Chondrocyte (in vitro differentiated cells): ENCODE measurements around the gene TRERF1. TPM values are rescaled to one million over a fixed set of nuclear protein-coding genes. Genes with fewer than 3 reads are reported as not detected.

Experiments used
- DNase-seq: peaks from one replicate; pipeline ENCODE4 v3.0.0; 2021; ENCODE audit warnings: mixed read lengths, low spot score
- H3K27ac Mint-ChIP-seq: one replicate; pipeline ENCODE4 v1.8.0; 2021; ENCODE audit warnings: mild to moderate bottlenecking, moderate library complexity, mixed read lengths; ENCODE audit not compliant: unreplicated experiment
- H3K27me3 Mint-ChIP-seq: 2 replicates; pipeline ENCODE4 v1.8.0; 2021; ENCODE audit warnings: low read depth, mixed read lengths
- H3K36me3 Mint-ChIP-seq: 2 replicates; pipeline ENCODE4 v1.8.0; 2021; ENCODE audit warnings: low read depth, mixed read lengths
- H3K4me1 Mint-ChIP-seq: 2 replicates; pipeline ENCODE4 v1.8.0; 2021; ENCODE audit warnings: low read depth, mild to moderate bottlenecking, mixed read lengths
- H3K4me3 Mint-ChIP-seq: one replicate; pipeline ENCODE4 v1.8.0; 2021; ENCODE audit warnings: mild to moderate bottlenecking, moderate library complexity, mixed read lengths; ENCODE audit not compliant: unreplicated experiment
- H3K9me3 Mint-ChIP-seq: 2 replicates; pipeline ENCODE4 v1.8.0; 2021; ENCODE audit warnings: low read depth, mixed read lengths
- CTCF ChIP-seq: fragments of 200-600 bp; sonication (generic); IDR thresholded peaks from 2 replicates; pipeline ENCODE4 v1.5.0; 2021; ENCODE audit warnings: antibody characterized with exemption, mild to moderate bottlenecking, moderate library complexity
- total RNA-seq: library from RNA; stranded (reverse); gene quantifications from 3 replicates; pipeline ENCODE4 v1.2.1, GENCODE V29; 2021

The TRERF1 gene
- total RNA-seq, 1 donor from 2014 or later, result 1.8 TPM

- H3K4me3 Mint-ChIP-seq, result no peak overlapping the region
- DNase-seq, result no peak
- H3K4me1 Mint-ChIP-seq, result peaks cover 3% of the 10 kb centered on the region
- no peak overlapping the region for H3K27ac Mint-ChIP-seq
- no peaks in the 10 kb centered on the region for H3K27me3 Mint-ChIP-seq
- no peaks in the 10 kb centered on the region for H3K9me3 Mint-ChIP-seq
- H3K36me3 Mint-ChIP-seq, result peaks cover 3% of the 10 kb centered on the region
- no peak for TF ChIP-seq CTCF
Observed at GRCh38 chr6:42297661-42298060, 154.1 kb downstream of the TRERF1 start.

- Mint-ChIP-seq H3K27me3 (no peaks in the 10 kb centered on the region), H3K4me3 (no peak overlapping the region), H3K36me3 (peaks cover 3% of the 10 kb centered on the region), H3K27ac (no peak overlapping the region), H3K9me3 (no peaks in the 10 kb centered on the region), H3K4me1 (peaks cover 6% of the 10 kb centered on the region)
- no peak for DNase-seq
- no peak for TF ChIP-seq CTCF
Observed at GRCh38 chr6:42296614-42297013, 155.1 kb downstream of the TRERF1 start.

GRCh38 chr6:42295677-42296076, 156.0 kb downstream of the TRERF1 start:
- H3K36me3 Mint-ChIP-seq, result peaks cover 3% of the 10 kb centered on the region
- H3K4me3 Mint-ChIP-seq, result no peak overlapping the region
- no peak for TF ChIP-seq CTCF
- H3K27me3 Mint-ChIP-seq, result no peaks in the 10 kb centered on the region
- no peak overlapping the region for H3K27ac Mint-ChIP-seq
- H3K9me3 Mint-ChIP-seq, result no peaks in the 10 kb centered on the region
- H3K4me1 Mint-ChIP-seq, result peaks cover 6% of the 10 kb centered on the region
- DNase-seq, result no peak

GRCh38 chr6:42295181-42295580, 156.5 kb downstream of the TRERF1 start:
- no peak overlapping the region for H3K4me3 Mint-ChIP-seq
- H3K27ac Mint-ChIP-seq, result no peak overlapping the region
- peaks cover 3% of the 10 kb centered on the region for H3K36me3 Mint-ChIP-seq
- H3K4me1 Mint-ChIP-seq, result peaks cover 6% of the 10 kb centered on the region
- no peak for DNase-seq
- H3K27me3 Mint-ChIP-seq, result no peaks in the 10 kb centered on the region
- no peaks in the 10 kb centered on the region for H3K9me3 Mint-ChIP-seq
- no peak for TF ChIP-seq CTCF

GRCh38 chr6:42294759-42295158, 157.0 kb downstream of the TRERF1 start:
- Mint-ChIP-seq H3K4me3 (no peak overlapping the region), H3K9me3 (no peaks in the 10 kb centered on the region), H3K27me3 (no peaks in the 10 kb centered on the region), H3K4me1 (peaks cover 6% of the 10 kb centered on the region), H3K27ac (no peak overlapping the region), H3K36me3 (peaks cover under 1% of the 10 kb centered on the region)
- no peak for DNase-seq
- no peak for TF ChIP-seq CTCF
